PC-3 (cell line): ENCODE measurements around the gene CEL. TPM values are rescaled to one million over a fixed set of nuclear protein-coding genes. Genes with fewer than 3 reads are reported as not detected.

ENCODE experiments used
- ATAC-seq: fragments of 200-7000 bp; cut with Tn5 transposase; 2 replicates; pipeline ENCODE4 v1.9.1; 2020; ENCODE audit warnings: mild to moderate bottlenecking, moderate library complexity
- BruUV-seq: library from RNA; stranded (reverse); fragments of 400-500 nt; replicated peaks from 2 replicates; lab custom pipeline; 2021; lab: Mats Ljungman, UMichigan
- CTCF ChIA-PET: fragments of 300-600 bp; sonication (Branson Sonifier 250); formaldehyde crosslinking; loops from one replicate; lab custom pipeline; 2022; ENCODE audit warnings: antibody characterized with exemption; lab: Charles Lee
- POLR2A ChIA-PET: fragments of 300-600 bp; sonication (Branson Sonifier 250); formaldehyde crosslinking; loops from one replicate; lab custom pipeline; 2022; ENCODE audit warnings: antibody characterized with exemption; ENCODE audit not compliant: unreplicated experiment; lab: Charles Lee
- DNase-seq: peaks from one replicate; pipeline ENCODE4 v3.0.0-alpha.2; 2015
- H2AFZ ChIP-seq: fragments of 300-600 bp; sonication (generic); 2 replicates; pipeline ENCODE4 v1.6.0; 2016; ENCODE audit warnings: antibody characterized with exemption, low read length
- H3F3A ChIP-seq: fragments of 300-600 bp; sonication (generic); one replicate; pipeline ENCODE4 v1.6.0; 2017; ENCODE audit warnings: antibody characterized with exemption, low read length, control low read depth, mild to moderate bottlenecking; ENCODE audit not compliant: unreplicated experiment
- H3K27ac ChIP-seq: fragments of 300-600 bp; sonication (generic); 2 replicates; pipeline ENCODE4 v1.5.1; 2016; ENCODE audit warnings: mild to moderate bottlenecking, low read length
- H3K27me3 ChIP-seq: fragments of 300-600 bp; sonication (generic); 2 replicates; pipeline ENCODE4 v1.6.1; 2016; ENCODE audit warnings: low read length, mixed read lengths
- H3K36me3 ChIP-seq: fragments of 300-600 bp; sonication (generic); 2 replicates; pipeline ENCODE4 v1.6.1; 2016; ENCODE audit warnings: low read depth, mixed run types, low read length, mixed read lengths
- H3K4me1 ChIP-seq: fragments of 300-600 bp; sonication (generic); 2 replicates; pipeline ENCODE4 v1.5.1; 2016; ENCODE audit warnings: low read length; ENCODE audit not compliant: insufficient read depth
- H3K4me2 ChIP-seq: fragments of 300-600 bp; sonication (generic); 2 replicates; pipeline ENCODE4 v1.6.0; 2016; ENCODE audit warnings: low read length
- H3K4me3 ChIP-seq: fragments of 300-600 bp; sonication (generic); 2 replicates; pipeline ENCODE4 v1.5.1; 2016; ENCODE audit warnings: mild to moderate bottlenecking, low read length, mixed read lengths
- H3K79me2 ChIP-seq: fragments of 300-600 bp; sonication (generic); 2 replicates; pipeline ENCODE4 v1.6.1; 2017; ENCODE audit warnings: low read length, mixed read lengths
- H3K9ac ChIP-seq: fragments of 300-600 bp; sonication (generic); 2 replicates; pipeline ENCODE4 v1.6.0; 2016; ENCODE audit warnings: mild to moderate bottlenecking, low read length
- H3K9me2 ChIP-seq: fragments of 300-600 bp; sonication (generic); replicated peaks from 2 replicates; pipeline ENCODE4 v1.6.1; 2016; ENCODE audit warnings: mixed run types, low read length, mixed read lengths
- H3K9me3 ChIP-seq: fragments of 300-600 bp; sonication (generic); 2 replicates; pipeline ENCODE4 v1.6.1; 2016; ENCODE audit warnings: low read length, mixed read lengths
- H4K20me1 ChIP-seq: fragments of 300-600 bp; sonication (generic); 2 replicates; pipeline ENCODE4 v1.6.1; 2016; ENCODE audit warnings: low read length, mixed read lengths
- CTCF ChIP-seq: fragments of 300-600 bp; sonication (generic); conservative IDR thresholded peaks from 2 replicates; pipeline ENCODE4 v1.5.1; 2017; ENCODE audit warnings: antibody characterized with exemption, low read depth, mild to moderate bottlenecking, low read length
- EZH2 ChIP-seq: fragments of 300-600 bp; sonication (generic); IDR thresholded peaks from one replicate; pipeline ENCODE4 v1.6.1; 2017; ENCODE audit warnings: antibody characterized with exemption, mild to moderate bottlenecking, low read length; ENCODE audit not compliant: unreplicated experiment
- EZH2phosphoT487 ChIP-seq: fragments of 300-600 bp; sonication (generic); IDR thresholded peaks from 2 replicates; pipeline ENCODE4 v1.6.1; 2018; ENCODE audit warnings: mild to moderate bottlenecking, antibody characterized with exemption, low read length, borderline replicate concordance
- intact Hi-C: fragments of 100-400 bp; cut with micrococcal nuclease; formaldehyde crosslinking; loops from 2 replicates; pipeline ENCODE4 v1.9.0; 2023
- total RNA-seq: library from RNA; depleted of rRNA; stranded (reverse); fragments of >200 nt; gene quantifications from 2 replicates; pipeline ENCODE4 v1.2.3, GENCODE V29; 2014

CEL gene
- total RNA-seq, 1 experiment from 2014 or later = 0.47 TPM

- BruUV-seq = no TSS peak
- no peak overlapping the region for H3K9ac ChIP-seq
Measured at GRCh38 chr9:133073086-133074014, 11.6 kb downstream of the CEL start.

GRCh38 chr9:133074111-133074651 is 12.4 kb downstream of the CEL start:
- Histone ChIP-seq H3K27ac (no peak overlapping the region), H3F3A (no peaks in the 10 kb centered on the region), H3K9me2 (no peaks in the 10 kb centered on the region), H3K4me3 (no peak overlapping the region), H3K9ac (no peak overlapping the region), H3K27me3 (no peaks in the 10 kb centered on the region), H3K9me3 (no peaks in the 10 kb centered on the region), H4K20me1 (no peaks in the 10 kb centered on the region), H3K4me1 (no peaks in the 10 kb centered on the region), H3K4me2 (no peak overlapping the region), H3K79me2 (no peaks in the 10 kb centered on the region), H3K36me3 (no peaks in the 10 kb centered on the region), H2AFZ (no peak overlapping the region)
- TF ChIP-seq EZH2 (no peak), EZH2phosphoT487 (no peak), CTCF (no peak)
- DNase-seq = no peak
- ChIA-PET CTCF (no interaction called here), POLR2A (no interaction called here)
- no peak for ATAC-seq
- no TSS peak for BruUV-seq
- intact Hi-C loops = no loop called here

More at GRCh38 chr9:133073086-133074014, 11.6 kb downstream of the CEL start:
- H3K9me2 ChIP-seq = no peaks in the 10 kb centered on the region
- POLR2A ChIA-PET = no interaction called here
- no peaks in the 10 kb centered on the region for H3K36me3 ChIP-seq
- H3K4me3 ChIP-seq = no peak overlapping the region
- no peak overlapping the region for H3K27ac ChIP-seq
- no peaks in the 10 kb centered on the region for H4K20me1 ChIP-seq
- ATAC-seq (no peak), DNase-seq (no peak)
- H3K4me1 ChIP-seq = no peaks in the 10 kb centered on the region
- no peak overlapping the region for H3K4me2 ChIP-seq
- no peaks in the 10 kb centered on the region for H3K9me3 ChIP-seq
- no peaks in the 10 kb centered on the region for H3F3A ChIP-seq
- no peak overlapping the region for H2AFZ ChIP-seq
- TF ChIP-seq EZH2phosphoT487 (no peak), EZH2 (no peak), CTCF (no peak)
- no peaks in the 10 kb centered on the region for H3K79me2 ChIP-seq
- no peaks in the 10 kb centered on the region for H3K27me3 ChIP-seq
- intact Hi-C loops = no loop called here
- CTCF ChIA-PET = no interaction called here
